Gastroesophageal sphincter (tissue), 4 donors: Measurements from ENCODE around the gene GMPR2. TPM values are rescaled to one million over a fixed set of nuclear protein-coding genes. Genes with fewer than 3 reads are reported as not detected.

Experiments used
- ATAC-seq: fragments of 150-250 bp; one replicate; pipeline ENCODE4 v1.9.1; 2016; ENCODE audit warnings: mild to moderate bottlenecking, moderate library complexity
- H3K27ac ChIP-seq, 4 donors: fragments of 200-600 bp; sonication (generic) in 3 of 4; 1 replicate in 3 of 4; 2 replicates in 1 of 4; pipeline ENCODE4 v1.5.1; 2016 to 2019
- H3K27me3 ChIP-seq: fragments of 200-600 bp; sonication (generic); one replicate; pipeline ENCODE4 v1.5.1; 2019
- H3K36me3 ChIP-seq, 2 donors: fragments of 200-600 bp; sonication (generic); one replicate each; pipeline ENCODE4 v1.5.1; 2019; ENCODE audit warnings: control low read depth in 1 of 2
- H3K4me1 ChIP-seq, 3 donors: fragments of 200-600 bp; sonication (generic); 1 replicate in 2 of 3; 2 replicates in 1 of 3; pipeline ENCODE4 v1.5.1; 2016 to 2019; ENCODE audit warnings: control low read depth in 2 of 3
- H3K4me3 ChIP-seq, 2 donors: fragments of 200-600 bp; sonication (generic); one replicate each; pipeline ENCODE4 v1.5.1; 2019; ENCODE audit warnings: mild to moderate bottlenecking in 1 of 2, moderate library complexity in 1 of 2
- H3K9me3 ChIP-seq, 3 donors: fragments of 200-600 bp; sonication (generic); one replicate each; pipeline ENCODE4 v1.5.1; 2017 to 2019; ENCODE audit warnings: control low read depth in 2 of 3
- CTCF ChIP-seq, 4 experiments: fragments of 200-600 bp in 2 of 4; fragments of 450-650 bp in 2 of 4; sonication (generic) in 1 of 4; IDR thresholded peaks; one replicate each; pipeline ENCODE4 v1.5.1; 2017 to 2019; ENCODE audit warnings: antibody characterized with exemption in 4 of 4, mild to moderate bottlenecking in 2 of 4, moderate library complexity in 2 of 4
- EP300 ChIP-seq: sonication (generic); formaldehyde crosslinking; IDR thresholded peaks from one replicate; pipeline ENCODE4 v1.6.1; 2017; ENCODE audit warnings: antibody characterized with exemption, mild to moderate bottlenecking
- POLR2A ChIP-seq, 2 donors: fragments of 450-650 bp; IDR thresholded peaks; one replicate each; pipeline ENCODE4 v1.6.1; 2017; ENCODE audit warnings: antibody characterized with exemption in 2 of 2, mild to moderate bottlenecking in 2 of 2, moderate library complexity in 1 of 2
- POLR2AphosphoS5 ChIP-seq: sonication (generic); formaldehyde crosslinking; IDR thresholded peaks from one replicate; pipeline ENCODE4 v1.6.1; 2017; ENCODE audit warnings: antibody characterized with exemption
- WGBS, 2 donors: methylation state at CpG; one replicate each; pipeline ENCODE4 v1.1.5; 2018; ENCODE audit warnings: low coverage in 1 of 2; 5-methylcytosine and 5-hydroxymethylcytosine counted together
- total RNA-seq, 4 donors: library from RNA; depleted of rRNA; stranded (reverse); fragments of >200 nt; gene quantifications; one replicate each; pipeline ENCODE4 v1.1.0, GENCODE V29; 2016

GMPR2 gene
- total RNA-seq, 4 donors from 2014 or later: 46.0 to 70.5 (median 59.8) TPM

GRCh38 chr14:24207104-24207551, 25.6 kb upstream of the GMPR2 start:
- Histone ChIP-seq H3K36me3 (peaks cover 0 to 91% of the 10 kb centered on the region in 2 donors), H3K9me3 (no peaks in the 10 kb centered on the region), H3K4me3 (no peak overlapping the region), H3K4me1 (peaks cover 0 to 10% (median 0%) of the 10 kb centered on the region in 3 donors), H3K27me3 (no peaks in the 10 kb centered on the region), H3K27ac (no peak overlapping the region)
- WGBS, 2 donors: 83% methylated on average over 3 of the region's 5 CpGs; no CpG with 5 or more reads in 1 of the 2 donors
- no peak for ATAC-seq
- TF ChIP-seq POLR2AphosphoS5: no peak
- no peak for TF ChIP-seq POLR2A (IDR thresholded peaks at IDR 0.05)
- no peak for TF ChIP-seq CTCF (IDR thresholded peaks at IDR 0.05)

- no peak for ATAC-seq
- Histone ChIP-seq H3K27ac (no peak overlapping the region), H3K4me3 (no peak overlapping the region), H3K27me3 (no peaks in the 10 kb centered on the region), H3K36me3 (peaks cover 0 to 87% of the 10 kb centered on the region in 2 donors), H3K4me1 (peaks cover 0 to 15% (median 0%) of the 10 kb centered on the region in 3 donors), H3K9me3 (no peaks in the 10 kb centered on the region)
- no peak for TF ChIP-seq EP300
- TF ChIP-seq POLR2AphosphoS5: no peak
- TF ChIP-seq POLR2A (IDR thresholded peaks at IDR 0.05): no peak
- no peak for TF ChIP-seq CTCF (IDR thresholded peaks at IDR 0.05)
- WGBS, 2 donors: 100% methylated on average over 2 of the region's 2 CpGs; no CpG with 5 or more reads in 1 of the 2 donors
Observed at GRCh38 chr14:24207625-24208024, 25.1 kb upstream of the GMPR2 start.

GRCh38 chr14:24211311-24211710, 21.4 kb upstream of the GMPR2 start:
- no peak overlapping the region for H3K27ac ChIP-seq
- H3K9me3 ChIP-seq: no peaks in the 10 kb centered on the region
- no peak for TF ChIP-seq POLR2A (IDR thresholded peaks at IDR 0.05)
- TF ChIP-seq CTCF (IDR thresholded peaks at IDR 0.05): no peak
- no peak for TF ChIP-seq EP300
- H3K4me3 ChIP-seq: no peak overlapping the region
- peaks cover 0 to 54% of the 10 kb centered on the region in 2 donors for H3K36me3 ChIP-seq
- 82 to 93% methylated on average over 5 to 6 of the region's 6 CpGs for WGBS, 2 donors
- no peak for ATAC-seq
- H3K27me3 ChIP-seq: no peaks in the 10 kb centered on the region
- H3K4me1 ChIP-seq: peaks cover 0 to 43% (median 13%) of the 10 kb centered on the region in 3 donors

- peak; percentile 95 for ATAC-seq
- peak within 1 kb of the TSS; percentile 74 to 97 (median 92) for H3K27ac ChIP-seq
- H3K4me1 ChIP-seq: peaks cover 0 to 47% (median 13%) of the 10 kb centered on the region in 3 donors
- H3K9me3 ChIP-seq: no peaks in the 10 kb centered on the region
- WGBS, 2 donors: 1% methylated on average over 23 of the region's 53 CpGs; no CpG with 5 or more reads in 1 of the 2 donors
- H3K27me3 ChIP-seq: no peaks in the 10 kb centered on the region
- TF ChIP-seq EP300 (no peak), CTCF (IDR thresholded peaks at IDR 0.05) (peak in 2 of 4 experiments; percentile 21 to 50), POLR2A (IDR thresholded peaks at IDR 0.05) (peak; percentile 93 to 94), POLR2AphosphoS5 (peak; percentile 99)
- H3K4me3 ChIP-seq: peak within 1 kb of the TSS; percentile 45 to 79
- H3K36me3 ChIP-seq: peaks cover 0 to 46% of the 10 kb centered on the region in 2 donors
Observed at GRCh38 chr14:24212924-24213865, 19.5 kb upstream of the GMPR2 start, which contains the start of gene CHMP4A. TSS of gene CHMP4A (minus strand) at chr14:24213488. CDS start at chr14:24213439, 49 bp downstream.
